ENCODE results near the gene PDE9A.

Gene PDE9A

DNA sequence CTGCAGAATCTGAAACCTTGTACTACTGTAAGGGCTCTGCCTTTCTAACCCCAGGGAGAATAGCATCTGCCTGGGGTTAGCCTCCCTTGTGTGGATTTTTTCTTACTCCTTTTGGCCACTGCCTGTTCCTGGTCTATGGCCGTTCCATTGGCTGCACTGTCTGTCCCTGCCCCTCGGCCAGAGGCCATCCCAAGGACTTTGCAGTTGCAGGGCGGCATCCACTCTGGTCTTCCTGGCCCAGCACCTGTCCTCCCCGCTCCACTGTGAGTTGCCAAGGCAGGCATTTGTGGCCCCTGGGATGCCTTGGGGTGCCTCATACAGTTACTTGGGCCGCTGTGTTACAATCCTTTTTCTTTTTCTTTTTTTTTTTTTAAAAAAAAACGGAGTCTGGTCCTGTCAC, 45.8 kb downstream of the PDE9A start:
- no peak overlapping the region for H3K18ac ChIP-seq (ENCODE audit: low read length)
- H3K4me3 ChIP-seq (ENCODE audit: low read depth, low read length): no peak overlapping the region
- H3K79me2 ChIP-seq (ENCODE audit: control insufficient read depth, insufficient read depth, low read length, poor library complexity): no peaks in the 10 kb centered on the region
- peaks cover 16 to 18% of the 10 kb centered on the region in 2 experiments for H3K36me3 ChIP-seq (ENCODE audit: control insufficient read depth in 1 of 2, insufficient read depth in 2 of 2, low read length in 2 of 2)
- H2BK12ac ChIP-seq (ENCODE audit: low read length): no peak overlapping the region
- H3K4ac ChIP-seq (ENCODE audit: low read depth, low read length): no peak overlapping the region
- no peak overlapping the region for H4K91ac ChIP-seq (ENCODE audit: low read depth, low read length)
- no peak overlapping the region for H3K4me2 ChIP-seq (ENCODE audit: low read length)
- no CpG with 5 or more reads among the region's 6 CpGs for WGBS (ENCODE audit: extremely low coverage, insufficient coverage, insufficient read length)
- H2AK5ac ChIP-seq (ENCODE audit: low read length): no peak overlapping the region
- H2BK120ac ChIP-seq (ENCODE audit: insufficient read depth, low read length, poor library complexity): no peak overlapping the region
- no peaks in the 10 kb centered on the region for H3K27me3 ChIP-seq (ENCODE audit: insufficient read depth, low read length)
- no peak overlapping the region for H4K8ac ChIP-seq (ENCODE audit: low read depth, low read length)
- no peak for DNase-seq
- H4K12ac ChIP-seq (ENCODE audit: low read depth, low read length): no peak overlapping the region
- no peaks in the 10 kb centered on the region for H3K4me1 ChIP-seq (ENCODE audit: control insufficient read depth in 1 of 2, insufficient read depth in 2 of 2, low read length in 2 of 2)
- no peak overlapping the region for H2BK5ac ChIP-seq (ENCODE audit: low read depth, low read length, poor library complexity)
- no peaks in the 10 kb centered on the region for H3K9me3 ChIP-seq (ENCODE audit: insufficient read depth, low read depth, low read length)
- no peak overlapping the region for H3K23ac ChIP-seq (ENCODE audit: low read length)
- no peak overlapping the region for H3K9ac ChIP-seq (ENCODE audit: low read length)
- no peak overlapping the region for H2AFZ ChIP-seq (ENCODE audit: insufficient read depth, low read length, poor library complexity)
- no peak overlapping the region for H3K27ac ChIP-seq (ENCODE audit: low read depth, low read length)
- no peak overlapping the region for H3K14ac ChIP-seq (ENCODE audit: low read length)
- no peaks in the 10 kb centered on the region for H3K79me1 ChIP-seq (ENCODE audit: low read length)

DNA sequence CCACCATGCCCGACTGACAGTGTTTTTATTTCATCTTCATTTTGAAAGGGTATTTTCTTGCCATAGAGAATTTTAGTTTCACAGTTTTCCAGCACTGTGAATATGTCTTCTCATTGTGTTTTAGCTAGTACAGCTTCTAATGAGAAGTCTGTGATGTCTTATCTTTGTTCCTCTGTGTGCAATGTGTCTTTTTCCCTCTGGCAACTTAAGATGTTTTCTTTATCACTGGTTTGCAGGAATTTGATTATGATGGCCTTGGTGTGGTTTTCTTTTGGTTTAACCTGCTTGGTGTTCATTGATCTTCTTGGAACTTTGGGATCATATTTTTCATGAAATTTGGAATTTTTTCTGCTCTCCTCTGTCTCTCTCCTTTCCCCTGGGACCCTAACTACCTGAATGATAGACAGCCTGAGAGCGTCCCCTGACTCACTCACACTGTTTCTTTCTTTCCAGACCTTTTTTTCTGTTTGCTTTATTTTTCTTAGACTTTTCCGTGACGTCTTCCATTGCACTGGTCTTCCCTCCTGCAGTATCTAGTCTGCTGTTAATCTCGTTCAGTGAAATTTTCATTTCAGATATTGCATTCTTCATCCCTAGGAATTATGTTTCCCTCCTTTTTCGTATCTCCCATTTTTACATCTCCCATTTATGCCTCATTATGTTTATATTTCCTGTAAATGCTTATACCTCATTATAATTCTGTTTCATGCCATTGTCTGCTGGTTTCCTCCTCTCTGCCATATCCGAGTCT, 48.5 kb downstream of the PDE9A start:
- Histone ChIP-seq H2BK12ac (ENCODE audit: low read length) (no peak overlapping the region), H3K79me2 (ENCODE audit: control insufficient read depth, insufficient read depth, low read length, poor library complexity) (no peaks in the 10 kb centered on the region), H3K9me3 (ENCODE audit: insufficient read depth, low read depth, low read length) (peaks cover 2% of the 10 kb centered on the region), H3K36me3 (ENCODE audit: control insufficient read depth in 1 of 2, insufficient read depth in 2 of 2, low read length in 2 of 2) (peaks cover 9 to 12% of the 10 kb centered on the region in 2 experiments), H3K4ac (ENCODE audit: low read depth, low read length) (no peak overlapping the region), H3K4me3 (ENCODE audit: low read depth, low read length) (no peak overlapping the region), H3K4me2 (ENCODE audit: low read length) (no peak overlapping the region), H3K27ac (ENCODE audit: low read depth, low read length) (no peak overlapping the region), H2BK5ac (ENCODE audit: low read depth, low read length, poor library complexity) (no peak overlapping the region), H2BK120ac (ENCODE audit: insufficient read depth, low read length, poor library complexity) (no peak overlapping the region), H3K23ac (ENCODE audit: low read length) (no peak overlapping the region), H3K9ac (ENCODE audit: low read length) (no peak overlapping the region), H4K12ac (ENCODE audit: low read depth, low read length) (no peak overlapping the region), H3K79me1 (ENCODE audit: low read length) (no peaks in the 10 kb centered on the region), H3K4me1 (ENCODE audit: control insufficient read depth in 1 of 2, insufficient read depth in 2 of 2, low read length in 2 of 2) (no peaks in the 10 kb centered on the region), H4K8ac (ENCODE audit: low read depth, low read length) (no peak overlapping the region), H4K91ac (ENCODE audit: low read depth, low read length) (no peak overlapping the region), H3K18ac (ENCODE audit: low read length) (no peak overlapping the region), H2AK5ac (ENCODE audit: low read length) (no peak overlapping the region), H2AFZ (ENCODE audit: insufficient read depth, low read length, poor library complexity) (no peak overlapping the region), H3K14ac (ENCODE audit: low read length) (no peak overlapping the region), H3K27me3 (ENCODE audit: insufficient read depth, low read length) (no peaks in the 10 kb centered on the region)
- no CpG with 5 or more reads among the region's 7 CpGs for WGBS (ENCODE audit: extremely low coverage, insufficient coverage, insufficient read length)
- DNase-seq: no peak

DNA sequence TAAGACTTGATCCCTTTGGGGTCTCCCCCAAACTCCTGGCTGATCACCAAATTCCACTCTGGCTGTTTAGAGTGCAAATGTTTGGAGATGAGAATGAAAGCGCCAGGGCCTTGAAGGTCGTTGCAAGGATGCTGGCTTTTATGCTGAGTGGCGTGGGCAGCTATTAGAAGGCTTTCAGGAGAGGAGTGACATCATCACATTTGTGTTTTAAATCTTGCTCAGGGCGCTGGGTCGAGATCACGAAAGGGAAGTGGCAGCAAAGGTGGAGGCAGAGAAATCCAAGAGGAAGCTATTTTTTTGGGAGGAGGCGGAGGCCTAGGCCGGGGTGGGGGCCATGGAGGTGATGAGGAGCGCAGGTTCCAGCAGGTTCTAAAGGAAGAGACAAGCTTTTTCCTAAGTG, 49.3 kb downstream of the PDE9A start:
- H3K4me1 ChIP-seq (ENCODE audit: control insufficient read depth in 1 of 2, insufficient read depth in 2 of 2, low read length in 2 of 2): no peaks in the 10 kb centered on the region
- no peak overlapping the region for H3K4me3 ChIP-seq (ENCODE audit: low read depth, low read length)
- no peak overlapping the region for H2BK12ac ChIP-seq (ENCODE audit: low read length)
- H3K79me1 ChIP-seq (ENCODE audit: low read length): no peaks in the 10 kb centered on the region
- no peak overlapping the region for H3K27ac ChIP-seq (ENCODE audit: low read depth, low read length)
- no peak overlapping the region for H4K8ac ChIP-seq (ENCODE audit: low read depth, low read length)
- no peak overlapping the region for H3K18ac ChIP-seq (ENCODE audit: low read length)
- peaks cover 8 to 12% of the 10 kb centered on the region in 2 experiments for H3K36me3 ChIP-seq (ENCODE audit: control insufficient read depth in 1 of 2, insufficient read depth in 2 of 2, low read length in 2 of 2)
- H3K23ac ChIP-seq (ENCODE audit: low read length): no peak overlapping the region
- no peak for DNase-seq
- no peak overlapping the region for H2BK120ac ChIP-seq (ENCODE audit: insufficient read depth, low read length, poor library complexity)
- H4K12ac ChIP-seq (ENCODE audit: low read depth, low read length): no peak overlapping the region
- H2AK5ac ChIP-seq (ENCODE audit: low read length): no peak overlapping the region
- no CpG with 5 or more reads among the region's 9 CpGs for WGBS (ENCODE audit: extremely low coverage, insufficient coverage, insufficient read length)
- no peak overlapping the region for H3K9ac ChIP-seq (ENCODE audit: low read length)
- no peak overlapping the region for H3K14ac ChIP-seq (ENCODE audit: low read length)
- H2AFZ ChIP-seq (ENCODE audit: insufficient read depth, low read length, poor library complexity): no peak overlapping the region
- peaks cover 2% of the 10 kb centered on the region for H3K9me3 ChIP-seq (ENCODE audit: insufficient read depth, low read depth, low read length)
- no peak overlapping the region for H3K4ac ChIP-seq (ENCODE audit: low read depth, low read length)
- no peak overlapping the region for H3K4me2 ChIP-seq (ENCODE audit: low read length)
- no peak overlapping the region for H2BK5ac ChIP-seq (ENCODE audit: low read depth, low read length, poor library complexity)
- H3K27me3 ChIP-seq (ENCODE audit: insufficient read depth, low read length): no peaks in the 10 kb centered on the region
- no peaks in the 10 kb centered on the region for H3K79me2 ChIP-seq (ENCODE audit: control insufficient read depth, insufficient read depth, low read length, poor library complexity)
- no peak overlapping the region for H4K91ac ChIP-seq (ENCODE audit: low read depth, low read length)

DNA sequence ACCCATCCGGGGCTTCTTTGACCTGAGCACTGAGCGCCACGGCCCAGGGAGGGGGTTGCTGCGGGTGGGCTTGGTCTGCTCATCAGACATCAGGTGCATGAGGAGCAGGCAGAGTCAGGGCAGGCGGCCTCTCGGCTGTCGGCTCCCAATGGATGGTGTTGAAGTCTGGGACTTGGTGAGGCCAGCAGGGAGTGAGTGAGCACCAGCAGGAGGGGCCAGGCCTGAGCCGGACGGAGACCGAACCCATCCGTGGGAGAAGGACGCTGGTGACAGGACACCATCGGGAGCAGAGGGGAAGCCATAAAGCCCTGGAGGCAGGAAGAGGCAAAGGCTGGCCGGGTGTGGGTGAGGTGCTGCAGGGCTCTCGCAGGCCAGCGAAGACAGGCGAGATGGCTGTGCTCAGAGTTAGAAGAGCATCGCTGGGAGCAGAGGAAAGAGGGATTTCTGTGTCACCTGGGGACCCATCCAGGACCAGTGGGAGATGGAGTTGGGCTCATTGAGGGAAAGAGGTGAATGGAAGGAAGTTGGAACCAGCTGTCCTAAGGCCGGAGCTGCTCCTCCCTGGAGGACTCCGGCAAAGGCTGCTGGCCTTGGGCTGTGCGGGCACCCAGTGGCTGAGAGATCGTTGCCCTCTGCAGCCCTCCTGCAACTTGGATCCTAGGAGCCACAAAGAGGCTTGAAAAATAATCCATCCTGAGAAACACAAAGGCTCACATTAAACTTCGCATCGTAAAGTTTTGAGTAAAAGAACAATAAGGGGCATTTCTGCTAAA, 49.9 kb downstream of the PDE9A start:
- Histone ChIP-seq H3K27me3 (ENCODE audit: insufficient read depth, low read length) (no peaks in the 10 kb centered on the region), H3K18ac (ENCODE audit: low read length) (no peak overlapping the region), H4K8ac (ENCODE audit: low read depth, low read length) (no peak overlapping the region), H3K23ac (ENCODE audit: low read length) (no peak overlapping the region), H2AK5ac (ENCODE audit: low read length) (no peak overlapping the region), H3K9me3 (ENCODE audit: insufficient read depth, low read depth, low read length) (peaks cover 2% of the 10 kb centered on the region), H4K91ac (ENCODE audit: low read depth, low read length) (no peak overlapping the region), H3K14ac (ENCODE audit: low read length) (no peak overlapping the region), H3K4me1 (ENCODE audit: control insufficient read depth in 1 of 2, insufficient read depth in 2 of 2, low read length in 2 of 2) (no peaks in the 10 kb centered on the region), H2BK5ac (ENCODE audit: low read depth, low read length, poor library complexity) (no peak overlapping the region), H3K4me2 (ENCODE audit: low read length) (no peak overlapping the region), H2BK12ac (ENCODE audit: low read length) (no peak overlapping the region), H3K4me3 (ENCODE audit: low read depth, low read length) (no peak overlapping the region), H2AFZ (ENCODE audit: insufficient read depth, low read length, poor library complexity) (no peak overlapping the region), H3K27ac (ENCODE audit: low read depth, low read length) (no peak overlapping the region), H3K79me2 (ENCODE audit: control insufficient read depth, insufficient read depth, low read length, poor library complexity) (no peaks in the 10 kb centered on the region), H2BK120ac (ENCODE audit: insufficient read depth, low read length, poor library complexity) (no peak overlapping the region), H3K4ac (ENCODE audit: low read depth, low read length) (no peak overlapping the region), H3K9ac (ENCODE audit: low read length) (no peak overlapping the region), H3K79me1 (ENCODE audit: low read length) (no peaks in the 10 kb centered on the region), H4K12ac (ENCODE audit: low read depth, low read length) (no peak overlapping the region), H3K36me3 (ENCODE audit: control insufficient read depth in 1 of 2, insufficient read depth in 2 of 2, low read length in 2 of 2) (peaks cover 8 to 12% of the 10 kb centered on the region in 2 experiments)
- no CpG with 5 or more reads among the region's 24 CpGs for WGBS (ENCODE audit: extremely low coverage, insufficient coverage, insufficient read length)
- DNase-seq: no peak

Measured in trophoblast cell (in vitro differentiated cells and primary cell).